Large intestine (tissue), 1 donor: ENCODE measurements around the gene C9orf57. TPM values are rescaled to one million over a fixed set of nuclear protein-coding genes. Genes with fewer than 3 reads are reported as not detected.

ENCODE experiments used
- polyA plus RNA-seq: library from polyadenylated mRNA; unstranded; fragments of 120-200 nt; gene quantifications from one replicate; pipeline ENCODE4 v1.2.1, GENCODE V29; 2013

C9orf57 gene
- polyA plus RNA-seq, 1 donor, result not detected

Other genes with a start within 250 kb of the C9orf57 start
- 22.9 TPM for gene ABHD17B, start 149.4 kb downstream of the C9orf57 start, polyA plus RNA-seq
- gene C9orf85, start 149.0 kb downstream of the C9orf57 start, polyA plus RNA-seq, result 15.7 TPM
- 97.2 TPM for gene GDA, start 88.8 kb upstream of the C9orf57 start, polyA plus RNA-seq